T-helper 1 cell (primary cell): ENCODE measurements around the gene RBM6.
"Not testable (repeated sequence)": the region's sequence is repeated elsewhere in the genome, so short reads cannot be mapped to it uniquely, and the experiment has no call there.

ENCODE experiments used
- DNase-seq, 5 donors: peaks; one replicate each; pipeline ENCODE4 v3.0.0-alpha.2; 2012 to 2020

RBM6 gene

GRCh38 chr3:49914906-49915305 lies 25.0 kb upstream of the RBM6 start:
- no peak for DNase-seq

- DNase-seq, result no peak
These were observed 23.3 kb upstream of the RBM6 start for GRCh38 chr3:49916686-49917085.

GRCh38 chr3:49917806-49918590 lies 22.0 kb upstream of the RBM6 start:
- not testable (repeated sequence) for DNase-seq

GRCh38 chr3:49924683-49925082 lies 15.3 kb upstream of the RBM6 start:
- DNase-seq, result no peak

GRCh38 chr3:49925485-49925884 lies 14.5 kb upstream of the RBM6 start:
- DNase-seq, result no peak

GRCh38 chr3:49926117-49926728 lies 13.7 kb upstream of the RBM6 start:
- DNase-seq, result no peak

- no peak for DNase-seq
These were observed 12.2 kb upstream of the RBM6 start for GRCh38 chr3:49927798-49928197.

GRCh38 chr3:49928481-49929017 lies 11.4 kb upstream of the RBM6 start:
- no peak for DNase-seq

- DNase-seq, result peak; percentile 69 to 84 (median 78)
These were observed 10.4 kb upstream of the RBM6 start, which contains the start of gene MON1A for GRCh38 chr3:49929291-49930167. Gene MON1A (minus strand): TSS chr3:49929811. CDS start chr3:49913346, 16,465 bp downstream.

- DNase-seq, result no peak
These were observed 9.7 kb upstream of the RBM6 start for GRCh38 chr3:49930168-49930690.

- no peak for DNase-seq
These were observed 9.0 kb upstream of the RBM6 start for GRCh38 chr3:49930922-49931321.

GRCh38 chr3:49932281-49932680 lies 7.7 kb upstream of the RBM6 start:
- DNase-seq, result not testable (repeated sequence)

GRCh38 chr3:49937090-49937489 lies 2.9 kb upstream of the RBM6 start:
- DNase-seq, result no peak

- DNase-seq, result no peak
These were observed 808 bp downstream of the RBM6 start for GRCh38 chr3:49940667-49941249.

- no peak for DNase-seq
These were observed 2.7 kb downstream of the RBM6 start for GRCh38 chr3:49942651-49943050.

- DNase-seq, result no peak
These were observed 13.0 kb downstream of the RBM6 start for GRCh38 chr3:49952924-49953323.

GRCh38 chr3:49955636-49956035 lies 15.7 kb downstream of the RBM6 start:
- DNase-seq, result no peak

- no peak for DNase-seq
These were observed 26.4 kb downstream of the RBM6 start for GRCh38 chr3:49966233-49966942.

- DNase-seq, result no peak
These were observed 27.3 kb downstream of the RBM6 start for GRCh38 chr3:49967291-49967690.

- no peak for DNase-seq
These were observed 28.4 kb downstream of the RBM6 start for GRCh38 chr3:49968346-49968745.

GRCh38 chr3:49972656-49973055 lies 32.7 kb downstream of the RBM6 start:
- DNase-seq, result no peak

GRCh38 chr3:49976942-49977341 lies 37.0 kb downstream of the RBM6 start:
- DNase-seq, result no peak
